Muscle of arm (tissue), 14 donors: ENCODE measurements around the gene SIRT2. TPM values are rescaled to one million over a fixed set of nuclear protein-coding genes. Genes with fewer than 3 reads are reported as not detected.
"Not testable (repeated sequence)": the region's sequence is repeated elsewhere in the genome, so short reads cannot be mapped to it uniquely, and the experiment has no call there.

ENCODE experiments used
- DNase-seq: peaks from one replicate; pipeline ENCODE4 v3.0.0-alpha.2; 2013
- long read RNA-seq, 11 donors: transcript quantifications; one replicate each; lab custom pipeline, GENCODE V29; 2026
- polyA plus RNA-seq, 12 donors: library from polyadenylated mRNA; unstranded; fragments of 120-200 nt; gene quantifications; one replicate each; pipeline ENCODE4 v1.2.1, GENCODE V29; 2013; ENCODE audit not compliant: insufficient read length in 12 of 12

The SIRT2 gene
- 100 to 1,000 TPM in 7 of 12 donors, 10 to 100 TPM in 4, not detected in 1; 74.8 to 135 (median 104) TPM for polyA plus RNA-seq
- long read RNA-seq, donor 1, transcript SIRT2-204 (15 exons, 2,062 nt): major isoform, 8 of 30 reads
- long read RNA-seq, donor 1, partial matches to known transcripts: 15 of 30 reads
- long read RNA-seq, donor 1, other reads (novel, unspliced or antisense): 0 of 30 reads
- long read RNA-seq, donor 2, transcript SIRT2-204 (15 exons, 2,062 nt): major isoform, 12 of 19 reads
- long read RNA-seq, donor 2, partial matches to known transcripts: 0 of 19 reads
- long read RNA-seq, donor 2, other reads (novel, unspliced or antisense): 0 of 19 reads
- long read RNA-seq, donor 3, transcript SIRT2-204 (15 exons, 2,062 nt): major isoform, 13 of 15 reads
- long read RNA-seq, donor 3, partial matches to known transcripts: 0 of 15 reads
- long read RNA-seq, donor 3, other reads (novel, unspliced or antisense): 0 of 15 reads
- long read RNA-seq, donor 4, transcript SIRT2-204 (15 exons, 2,062 nt): major isoform, 12 of 18 reads
- long read RNA-seq, donor 4, partial matches to known transcripts: 0 of 18 reads
- long read RNA-seq, donor 4, other reads (novel, unspliced or antisense): 0 of 18 reads
- long read RNA-seq, donor 5, transcript SIRT2-201 (16 exons, 2,070 nt): minor isoform, 12 of 52 reads
- long read RNA-seq, donor 5, transcript SIRT2-204 (15 exons, 2,062 nt): major isoform, 27 of 52 reads
- long read RNA-seq, donor 5, partial matches to known transcripts: 0 of 52 reads
- long read RNA-seq, donor 5, other reads (novel, unspliced or antisense): 8 of 52 reads
- long read RNA-seq, donor 6, transcript SIRT2-204 (15 exons, 2,062 nt): major isoform, 11 of 14 reads
- long read RNA-seq, donor 6, partial matches to known transcripts: 0 of 14 reads
- long read RNA-seq, donor 6, other reads (novel, unspliced or antisense): 0 of 14 reads
- long read RNA-seq, donor 7, partial matches to known transcripts: 0 of 5 reads
- long read RNA-seq, donor 7, other reads (novel, unspliced or antisense): 0 of 5 reads
- long read RNA-seq, donor 8, transcript SIRT2-204 (15 exons, 2,062 nt): major isoform, 24 of 72 reads
- long read RNA-seq, donor 8, transcript SIRT2-201 (16 exons, 2,070 nt): minor isoform, 7 of 72 reads
- long read RNA-seq, donor 8, partial matches to known transcripts: 33 of 72 reads
- long read RNA-seq, donor 8, other reads (novel, unspliced or antisense): 8 of 72 reads
- long read RNA-seq, donor 9, transcript SIRT2-204 (15 exons, 2,062 nt): major isoform, 9 of 10 reads
- long read RNA-seq, donor 9, partial matches to known transcripts: 0 of 10 reads
- long read RNA-seq, donor 9, other reads (novel, unspliced or antisense): 0 of 10 reads
- long read RNA-seq, donor 10, transcript SIRT2-204 (15 exons, 2,062 nt): major isoform, 18 of 34 reads
- long read RNA-seq, donor 10, transcript SIRT2-201 (16 exons, 2,070 nt): minor isoform, 5 of 34 reads
- long read RNA-seq, donor 10, partial matches to known transcripts: 0 of 34 reads
- long read RNA-seq, donor 10, other reads (novel, unspliced or antisense): 8 of 34 reads
- long read RNA-seq, donor 11, transcript SIRT2-204 (15 exons, 2,062 nt): major isoform, 22 of 40 reads
- long read RNA-seq, donor 11, transcript SIRT2-201 (16 exons, 2,070 nt): minor isoform, 8 of 40 reads
- long read RNA-seq, donor 11, partial matches to known transcripts: 0 of 40 reads
- long read RNA-seq, donor 11, other reads (novel, unspliced or antisense): 5 of 40 reads

GRCh38 chr19:38899447-38900201 lies at the start of gene SIRT2, which contains the start of gene NFKBIB:
SIRT2 (minus strand) TSS chr19:38899618; CDS start chr19:38899521, 97 bp downstream.
NFKBIB (plus strand) TSS chr19:38899969; CDS start chr19:38900033, 64 bp downstream.
- peak; percentile 100 for DNase-seq

- DNase-seq: no peak
Observed at GRCh38 chr19:38946229-38947010, 47.0 kb upstream of the SIRT2 start.

GRCh38 chr19:38945562-38946228 lies 46.3 kb upstream of the SIRT2 start:
- no peak for DNase-seq

- DNase-seq: no peak
Observed at GRCh38 chr19:38944981-38945506, 45.6 kb upstream of the SIRT2 start.

- DNase-seq: no peak
Observed at GRCh38 chr19:38942471-38943181, 43.2 kb upstream of the SIRT2 start.

- no peak for DNase-seq
Observed at GRCh38 chr19:38941979-38942378, 42.6 kb upstream of the SIRT2 start.

GRCh38 chr19:38941466-38941865 lies 42.0 kb upstream of the SIRT2 start:
- not testable (repeated sequence) for DNase-seq

GRCh38 chr19:38939957-38940356 lies 40.5 kb upstream of the SIRT2 start:
- DNase-seq: no peak

- no peak for DNase-seq
Observed at GRCh38 chr19:38933544-38933943, 34.1 kb upstream of the SIRT2 start.

GRCh38 chr19:38932425-38933179 lies 33.2 kb upstream of the SIRT2 start:
- no peak for DNase-seq

- no peak for DNase-seq
Observed at GRCh38 chr19:38931521-38931793, 32.0 kb upstream of the SIRT2 start.

GRCh38 chr19:38930776-38931520 lies 31.5 kb upstream of the SIRT2 start, which contains the start of gene MRPS12:
MRPS12 (plus strand) TSS chr19:38930944; CDS start chr19:38931295, 351 bp downstream.
- DNase-seq: peak; percentile 99

GRCh38 chr19:38929929-38930775 lies 30.7 kb upstream of the SIRT2 start, which contains the start of gene SARS2:
SARS2 (minus strand) TSS chr19:38930763; CDS start chr19:38930736, 27 bp downstream.
- no peak for DNase-seq

GRCh38 chr19:38928391-38929001 lies 29.1 kb upstream of the SIRT2 start:
- no peak for DNase-seq
